Activated CD4-positive, alpha-beta T cell treated with anti-CD3 and anti-CD28 coated beads, Interleukin-2, amount 10 ng/mL, durations not matched to agents 24 days and 14 days (primary cell): ENCODE results near the gene CGN. TPM values are rescaled to one million over a fixed set of nuclear protein-coding genes. Genes with fewer than 3 reads are reported as not detected.

Source experiments
- DNase-seq: peaks from one replicate; pipeline ENCODE4 v3.0.0; 2022
- H3K27ac Mint-ChIP-seq: one replicate; pipeline ENCODE4 v1.8.0; 2022; ENCODE audit warnings: mild to moderate bottlenecking, mixed read lengths
- H3K27me3 Mint-ChIP-seq: one replicate; pipeline ENCODE4 v1.8.0; 2022; ENCODE audit warnings: mixed read lengths
- H3K36me3 Mint-ChIP-seq: one replicate; pipeline ENCODE4 v1.8.0; 2022; ENCODE audit warnings: low read depth, mild to moderate bottlenecking, mixed read lengths
- H3K4me1 Mint-ChIP-seq: one replicate; pipeline ENCODE4 v1.8.0; 2021; ENCODE audit warnings: mixed read lengths
- H3K4me3 Mint-ChIP-seq: one replicate; pipeline ENCODE4 v1.8.0; 2022; ENCODE audit warnings: mild to moderate bottlenecking, moderate library complexity, mixed read lengths
- H3K9me3 Mint-ChIP-seq: one replicate; pipeline ENCODE4 v1.8.0; 2021; ENCODE audit warnings: mixed read lengths
- intact Hi-C: fragments of 100-400 bp; cut with micrococcal nuclease; formaldehyde crosslinking; loops from one replicate; pipeline ENCODE4 v1.15.1; 2023
- total RNA-seq: library from RNA; stranded (reverse); gene quantifications from 2 replicates; pipeline ENCODE4 v1.2.3, GENCODE V29; 2022

The CGN gene
- total RNA-seq, 1 donor from 2014 or later: 0.07 TPM

- Mint-ChIP-seq H3K9me3 (no peaks in the 10 kb centered on the region), H3K4me1 (peaks cover 25% of the 10 kb centered on the region), H3K27me3 (peaks cover 37% of the 10 kb centered on the region), H3K36me3 (no peaks in the 10 kb centered on the region), H3K4me3 (no peak overlapping the region), H3K27ac (no peak overlapping the region)
- DNase-seq: no peak
- intact Hi-C loops: loop anchor here (2.0 kb wide), 1 partner anchor 15 kb away; no protein-coding TSS in a partner anchor
These were observed 1.7 kb upstream of the CGN start for GRCh38 chr1:151509350-151510019.

DNA sequence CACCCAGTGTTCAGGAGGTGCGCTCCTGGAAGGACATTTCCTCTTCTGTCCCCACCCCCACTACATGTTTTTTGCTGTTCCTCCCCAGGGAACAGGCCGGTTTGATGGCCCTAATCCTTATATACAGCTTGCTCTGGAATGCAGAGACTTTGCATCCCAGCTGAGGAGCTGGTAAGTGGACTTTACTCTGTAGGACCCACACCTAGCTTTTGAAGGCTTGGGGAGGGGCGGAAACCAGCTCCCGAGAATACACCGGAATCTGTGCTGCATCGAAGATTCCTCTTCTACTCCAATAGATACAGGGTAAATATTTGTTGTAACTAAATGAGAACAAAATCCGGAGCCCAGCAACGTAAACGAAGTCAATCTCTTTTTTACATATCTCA, 1.2 kb upstream of the CGN start:
- H3K4me1 Mint-ChIP-seq: peaks cover 25% of the 10 kb centered on the region
- DNase-seq: no peak
- H3K27ac Mint-ChIP-seq: no peak overlapping the region
- no peaks in the 10 kb centered on the region for H3K36me3 Mint-ChIP-seq
- H3K9me3 Mint-ChIP-seq: no peaks in the 10 kb centered on the region
- peaks cover 37% of the 10 kb centered on the region for H3K27me3 Mint-ChIP-seq
- peak overlapping the region; percentile 82 for H3K4me3 Mint-ChIP-seq
- intact Hi-C loops: loop anchor here (2.0 kb wide), 1 partner anchor 15 kb away; no protein-coding TSS in a partner anchor

DNA sequence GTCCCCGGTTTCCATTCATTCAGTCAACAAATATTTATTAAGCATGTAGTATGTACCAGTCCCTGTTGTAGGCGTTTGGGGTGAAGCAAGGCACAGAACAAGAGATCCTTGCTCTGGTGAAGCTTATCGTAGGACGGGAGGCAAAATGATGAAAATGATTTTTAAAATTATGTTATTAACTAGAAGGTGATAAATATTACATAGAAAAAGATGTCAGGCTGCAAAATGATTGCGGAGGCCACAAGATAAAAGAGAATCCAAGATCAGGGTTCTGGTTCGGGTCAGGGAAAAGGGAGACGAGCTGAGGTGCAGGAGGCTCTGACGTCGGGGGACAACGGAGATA, 602 bp upstream of the CGN start:
- Mint-ChIP-seq H3K36me3 (no peaks in the 10 kb centered on the region), H3K9me3 (no peaks in the 10 kb centered on the region), H3K4me1 (peaks cover 25% of the 10 kb centered on the region), H3K27me3 (peaks cover 35% of the 10 kb centered on the region), H3K4me3 (peak overlapping the region; percentile 82), H3K27ac (no peak overlapping the region)
- DNase-seq: no peak
- intact Hi-C loops: loop anchor here (2.0 kb wide), 1 partner anchor 16 kb away; no protein-coding TSS in a partner anchor

GRCh38 chr1:151511636-151512215, 539 bp downstream of the CGN start:
- H3K36me3 Mint-ChIP-seq: no peaks in the 10 kb centered on the region
- H3K27ac Mint-ChIP-seq: no peak overlapping the region
- H3K9me3 Mint-ChIP-seq: no peaks in the 10 kb centered on the region
- intact Hi-C loops: loop anchor here (1.0 to 2.0 kb wide), 2 partner anchors 17 to 29 kb away; partner anchors contain the start of gene TUFT1
- DNase-seq: peak; percentile 75
- H3K4me1 Mint-ChIP-seq: peaks cover 25% of the 10 kb centered on the region
- H3K4me3 Mint-ChIP-seq: peak overlapping the region; percentile 82
- H3K27me3 Mint-ChIP-seq: peaks cover 29% of the 10 kb centered on the region

DNA sequence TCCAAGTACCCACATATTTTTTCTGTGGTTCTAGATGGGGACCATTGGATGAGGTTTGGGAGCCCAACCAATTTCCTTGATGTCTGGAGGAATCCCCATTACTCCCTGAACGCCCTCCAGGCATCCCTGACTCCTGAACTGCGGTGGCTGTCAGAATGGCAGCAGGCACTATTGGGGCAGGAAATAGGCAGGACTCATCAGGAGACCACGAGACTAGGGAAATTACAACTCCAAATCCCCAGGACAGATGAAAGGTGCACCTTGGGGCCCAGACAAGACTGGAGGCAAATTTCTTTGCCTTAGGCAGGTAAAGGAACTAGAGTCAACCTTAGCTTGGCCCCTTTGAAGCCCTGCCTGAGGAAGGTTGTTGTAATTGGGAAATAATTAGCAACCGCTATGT, 1.1 kb downstream of the CGN start:
- peak overlapping the region; percentile 39 for H3K4me3 Mint-ChIP-seq
- H3K36me3 Mint-ChIP-seq: no peaks in the 10 kb centered on the region
- no peak for DNase-seq
- intact Hi-C loops: no loop called here
- no peaks in the 10 kb centered on the region for H3K9me3 Mint-ChIP-seq
- peaks cover 26% of the 10 kb centered on the region for H3K27me3 Mint-ChIP-seq
- no peak overlapping the region for H3K27ac Mint-ChIP-seq
- peaks cover 25% of the 10 kb centered on the region for H3K4me1 Mint-ChIP-seq

GRCh38 chr1:151512801-151513625, 1.8 kb downstream of the CGN start:
- peaks cover 26% of the 10 kb centered on the region for H3K27me3 Mint-ChIP-seq
- H3K36me3 Mint-ChIP-seq: no peaks in the 10 kb centered on the region
- intact Hi-C loops: no loop called here
- peak overlapping the region; percentile 34 for H3K4me3 Mint-ChIP-seq
- H3K4me1 Mint-ChIP-seq: peaks cover 25% of the 10 kb centered on the region
- no peak for DNase-seq
- H3K9me3 Mint-ChIP-seq: no peaks in the 10 kb centered on the region
- H3K27ac Mint-ChIP-seq: no peak overlapping the region

DNA sequence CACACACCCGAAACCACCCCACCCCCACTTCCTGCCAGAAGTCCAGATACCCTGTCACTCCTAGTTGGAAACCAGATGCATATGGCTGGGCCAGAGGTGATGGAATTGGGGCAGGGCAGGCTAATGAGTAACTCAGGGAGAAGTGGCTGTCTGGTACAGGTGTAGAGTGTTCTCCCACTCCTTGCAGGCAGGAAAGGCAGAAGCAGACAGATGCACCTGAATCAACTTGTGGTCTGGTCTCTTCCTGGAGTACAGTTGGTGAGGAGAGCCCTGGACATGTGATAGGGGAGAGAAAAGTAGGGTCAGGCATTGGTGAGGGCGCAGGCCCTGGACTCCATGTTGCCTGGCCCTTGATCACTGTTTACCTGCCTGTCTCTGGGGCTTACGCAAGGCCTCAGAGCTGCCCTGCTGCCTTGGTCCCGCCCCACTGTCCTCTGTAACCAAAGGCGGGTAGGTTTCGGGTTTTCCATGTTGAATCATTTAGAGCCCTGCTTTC, 2.5 kb downstream of the CGN start:
- H3K4me3 Mint-ChIP-seq: peak overlapping the region; percentile 34
- H3K27ac Mint-ChIP-seq: no peak overlapping the region
- intact Hi-C loops: no loop called here
- H3K27me3 Mint-ChIP-seq: peaks cover 26% of the 10 kb centered on the region
- H3K9me3 Mint-ChIP-seq: no peaks in the 10 kb centered on the region
- DNase-seq: peak; percentile 64
- H3K36me3 Mint-ChIP-seq: no peaks in the 10 kb centered on the region
- H3K4me1 Mint-ChIP-seq: peaks cover 25% of the 10 kb centered on the region

DNA sequence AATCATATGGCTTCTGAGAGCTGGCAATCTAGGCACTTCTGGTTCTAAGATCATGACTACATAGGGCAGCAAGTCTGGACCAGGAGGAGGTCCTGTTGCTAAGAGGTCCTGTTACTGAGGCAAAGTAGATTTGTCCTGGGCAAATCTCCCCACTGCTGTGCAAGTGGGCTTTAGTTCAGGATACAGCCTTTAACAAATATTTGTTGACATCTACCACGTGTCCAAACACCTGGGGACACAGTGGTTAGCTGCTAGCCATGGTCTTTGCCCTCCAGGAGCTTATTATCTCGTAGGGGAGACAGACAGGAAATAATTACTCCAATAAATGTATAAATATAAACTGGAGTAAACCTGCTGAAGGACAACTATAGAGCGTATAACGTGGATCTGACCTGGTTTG, 3.2 kb downstream of the CGN start:
- no peak for DNase-seq
- intact Hi-C loops: no loop called here
- Mint-ChIP-seq H3K4me1 (peaks cover 25% of the 10 kb centered on the region), H3K4me3 (no peak overlapping the region), H3K9me3 (no peaks in the 10 kb centered on the region), H3K36me3 (no peaks in the 10 kb centered on the region), H3K27ac (no peak overlapping the region), H3K27me3 (peaks cover 22% of the 10 kb centered on the region)

DNA sequence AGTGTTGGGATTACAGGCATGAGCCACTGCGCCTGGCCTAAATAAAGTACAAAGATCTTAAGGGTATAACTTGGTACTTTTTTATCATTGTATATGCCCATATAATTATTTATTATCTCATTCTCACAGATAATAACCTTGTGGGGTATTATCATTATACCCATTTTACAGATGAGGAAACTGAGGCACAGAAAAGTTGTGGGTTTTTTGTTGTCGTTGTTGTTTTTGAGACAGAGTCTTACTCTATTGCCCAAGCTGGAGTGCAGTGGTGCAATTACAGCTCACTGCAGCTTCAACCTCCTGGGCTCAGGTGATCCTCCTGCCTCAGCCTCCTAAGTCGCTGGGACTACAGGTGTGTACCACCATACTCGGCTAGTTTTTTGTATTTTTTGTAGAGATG, 4.1 kb downstream of the CGN start:
- Mint-ChIP-seq H3K4me1 (peaks cover 26% of the 10 kb centered on the region), H3K27ac (no peak overlapping the region), H3K36me3 (no peaks in the 10 kb centered on the region), H3K27me3 (peaks cover 17% of the 10 kb centered on the region), H3K9me3 (no peaks in the 10 kb centered on the region), H3K4me3 (no peak overlapping the region)
- no peak for DNase-seq
- intact Hi-C loops: no loop called here

GRCh38 chr1:151516031-151516511, 4.9 kb downstream of the CGN start:
- Mint-ChIP-seq H3K27ac (no peak overlapping the region), H3K36me3 (no peaks in the 10 kb centered on the region), H3K4me1 (peaks cover 22% of the 10 kb centered on the region), H3K4me3 (no peak overlapping the region), H3K27me3 (peaks cover 11% of the 10 kb centered on the region), H3K9me3 (no peaks in the 10 kb centered on the region)
- intact Hi-C loops: no loop called here
- DNase-seq: no peak

DNA sequence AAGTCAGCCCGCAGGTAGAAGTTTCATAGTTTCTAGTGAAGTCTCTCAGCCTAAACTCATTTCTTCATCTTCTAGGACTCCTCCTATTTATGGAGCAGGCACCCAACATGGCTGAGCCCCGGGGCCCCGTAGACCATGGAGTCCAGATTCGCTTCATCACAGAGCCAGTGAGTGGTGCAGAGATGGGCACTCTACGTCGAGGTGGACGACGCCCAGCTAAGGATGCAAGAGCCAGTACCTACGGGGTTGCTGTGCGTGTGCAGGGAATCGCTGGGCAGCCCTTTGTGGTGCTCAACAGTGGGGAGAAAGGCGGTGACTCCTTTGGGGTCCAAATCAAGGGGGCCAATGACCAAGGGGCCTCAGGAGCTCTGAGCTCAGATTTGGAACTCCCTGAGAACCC, 7.2 kb downstream of the CGN start:
- H3K9me3 Mint-ChIP-seq: no peaks in the 10 kb centered on the region
- peaks cover 9% of the 10 kb centered on the region for H3K4me1 Mint-ChIP-seq
- no peak overlapping the region for H3K4me3 Mint-ChIP-seq
- no peaks in the 10 kb centered on the region for H3K36me3 Mint-ChIP-seq
- peaks cover 5% of the 10 kb centered on the region for H3K27me3 Mint-ChIP-seq
- DNase-seq: no peak
- intact Hi-C loops: no loop called here
- H3K27ac Mint-ChIP-seq: no peak overlapping the region

- no peak for DNase-seq
- H3K4me3 Mint-ChIP-seq: no peak overlapping the region
- H3K36me3 Mint-ChIP-seq: no peaks in the 10 kb centered on the region
- H3K4me1 Mint-ChIP-seq: peaks cover 5% of the 10 kb centered on the region
- H3K9me3 Mint-ChIP-seq: no peaks in the 10 kb centered on the region
- peaks cover 5% of the 10 kb centered on the region for H3K27me3 Mint-ChIP-seq
- no peak overlapping the region for H3K27ac Mint-ChIP-seq
- intact Hi-C loops: no loop called here
These were observed 7.7 kb downstream of the CGN start for GRCh38 chr1:151518936-151519335.

GRCh38 chr1:151519667-151520066, 8.5 kb downstream of the CGN start:
- no peaks in the 10 kb centered on the region for H3K9me3 Mint-ChIP-seq
- H3K36me3 Mint-ChIP-seq: no peaks in the 10 kb centered on the region
- no peak for DNase-seq
- peaks cover 2% of the 10 kb centered on the region for H3K27me3 Mint-ChIP-seq
- H3K27ac Mint-ChIP-seq: no peak overlapping the region
- H3K4me1 Mint-ChIP-seq: peaks cover 3% of the 10 kb centered on the region
- H3K4me3 Mint-ChIP-seq: no peak overlapping the region
- intact Hi-C loops: no loop called here

GRCh38 chr1:151520359-151520758, 9.2 kb downstream of the CGN start:
- no peaks in the 10 kb centered on the region for H3K9me3 Mint-ChIP-seq
- no peak for DNase-seq
- peaks cover 3% of the 10 kb centered on the region for H3K4me1 Mint-ChIP-seq
- no peak overlapping the region for H3K4me3 Mint-ChIP-seq
- intact Hi-C loops: no loop called here
- no peaks in the 10 kb centered on the region for H3K36me3 Mint-ChIP-seq
- H3K27ac Mint-ChIP-seq: no peak overlapping the region
- peaks cover 2% of the 10 kb centered on the region for H3K27me3 Mint-ChIP-seq
